NCI-H748 (cell line): Measurements from ENCODE around the gene CAB39L.
A peak's percentile ranks its signal among the peaks of the same experiment; 100 is the strongest.

Experiments used
- DNase-seq: peaks from one replicate; lab custom pipeline; 2025; ENCODE audit not compliant: unreplicated experiment; lab: John Stamatoyannopoulos, UW

The CAB39L gene

DNA sequence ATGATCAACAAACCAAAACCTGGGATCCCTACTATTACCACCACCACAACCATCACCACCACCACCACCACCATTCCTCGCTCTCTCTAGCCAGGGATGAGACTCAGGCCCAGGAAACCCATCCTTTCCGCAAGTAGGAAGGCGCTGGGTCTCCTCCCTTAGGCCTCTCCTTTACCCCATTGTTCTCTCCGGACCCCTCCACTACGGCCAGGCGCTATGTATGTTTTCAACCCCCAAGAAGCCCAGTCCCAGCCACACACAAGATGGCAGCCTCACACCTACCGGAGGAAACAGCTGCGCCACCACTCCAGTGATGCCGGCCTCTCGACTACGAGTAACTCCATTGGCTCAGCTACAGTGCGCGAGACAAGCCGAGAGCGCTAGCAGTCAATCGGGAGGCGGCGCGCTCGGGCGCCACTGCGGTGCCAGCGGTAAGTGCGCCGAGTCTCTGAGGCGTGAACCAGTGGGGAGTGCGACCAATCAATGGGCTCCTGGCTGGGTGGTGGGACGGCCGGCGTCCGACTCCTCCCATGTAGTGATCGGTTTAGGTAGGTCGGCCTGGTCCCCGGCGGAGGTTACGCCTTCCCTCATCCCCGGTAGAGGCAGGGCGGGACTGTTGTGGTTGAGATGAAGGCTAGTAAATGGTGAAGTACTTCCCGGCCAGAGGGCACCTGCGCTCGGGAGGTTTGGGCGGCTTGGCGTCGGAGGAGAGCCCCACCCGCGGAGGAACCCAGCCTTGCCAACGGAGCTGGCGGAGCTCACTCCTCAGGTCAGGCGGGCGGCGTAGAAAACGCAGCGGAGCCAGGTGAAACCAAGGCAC lies at the start of gene CAB39L, which contains the start of gene SETDB2:
Gene CAB39L, minus strand, starts transcription at position 361 of the 820 bp plus-strand sequence. CDS start 61,154 bp downstream, outside the sequence.
Gene SETDB2, plus strand, starts transcription at position 571 of the 820 bp plus-strand sequence. CDS start 7,620 bp downstream, outside the sequence.
- peak; percentile 99 for DNase-seq

DNA sequence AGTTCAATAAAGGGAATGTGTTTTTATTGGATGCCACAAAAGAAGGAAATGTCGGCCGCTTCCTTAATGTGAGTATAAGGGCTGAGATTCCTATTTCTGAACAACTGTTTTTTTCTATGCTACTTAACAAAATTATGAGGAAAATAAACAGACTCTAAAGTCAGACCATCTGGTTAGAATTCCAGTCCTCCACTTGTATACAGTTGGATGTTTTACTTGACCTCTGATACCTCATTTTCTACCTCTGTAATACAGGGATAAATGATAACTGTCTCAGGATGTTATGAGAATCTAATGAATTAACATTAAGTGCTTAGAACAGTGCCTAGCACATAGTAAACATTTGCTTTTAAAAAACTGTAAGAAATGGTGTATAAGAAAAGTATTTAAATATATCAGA lies 44.7 kb upstream of the CAB39L start:
- DNase-seq = no peak

DNA sequence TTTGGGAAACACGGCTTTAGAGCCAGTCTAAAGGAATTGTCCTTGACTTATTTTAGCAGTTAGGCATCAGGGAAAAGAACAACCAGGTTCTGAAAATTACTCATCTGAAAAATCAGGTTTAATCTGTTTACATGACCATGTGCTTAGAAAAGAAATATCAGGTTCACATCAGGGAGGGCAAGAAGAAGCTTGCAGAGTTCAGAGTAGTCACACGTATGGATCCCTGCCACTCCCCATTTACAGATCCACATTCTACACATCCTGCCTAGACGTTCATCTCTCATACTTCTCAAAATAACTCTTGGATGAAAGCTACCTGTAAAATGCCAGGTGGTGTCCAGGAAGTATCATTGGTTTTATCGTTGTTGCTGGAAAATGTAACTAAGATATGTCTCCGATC lies 37.9 kb upstream of the CAB39L start:
- no peak for DNase-seq

DNA sequence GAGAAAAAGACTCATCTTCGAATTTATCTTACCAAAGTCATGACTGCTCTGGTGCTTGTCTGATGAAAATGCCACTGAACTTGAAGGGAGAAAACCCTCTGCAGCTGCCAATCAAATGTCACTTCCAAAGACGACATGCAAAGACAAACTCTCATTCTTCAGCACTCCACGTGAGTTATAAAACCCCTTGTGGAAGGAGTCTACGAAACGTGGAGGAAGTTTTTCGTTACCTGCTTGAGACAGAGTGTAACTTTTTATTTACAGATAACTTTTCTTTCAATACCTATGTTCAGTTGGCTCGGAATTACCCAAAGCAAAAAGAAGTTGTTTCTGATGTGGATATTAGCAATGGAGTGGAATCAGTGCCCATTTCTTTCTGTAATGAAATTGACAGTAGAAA lies 32.7 kb upstream of the CAB39L start:
- no peak for DNase-seq

DNA sequence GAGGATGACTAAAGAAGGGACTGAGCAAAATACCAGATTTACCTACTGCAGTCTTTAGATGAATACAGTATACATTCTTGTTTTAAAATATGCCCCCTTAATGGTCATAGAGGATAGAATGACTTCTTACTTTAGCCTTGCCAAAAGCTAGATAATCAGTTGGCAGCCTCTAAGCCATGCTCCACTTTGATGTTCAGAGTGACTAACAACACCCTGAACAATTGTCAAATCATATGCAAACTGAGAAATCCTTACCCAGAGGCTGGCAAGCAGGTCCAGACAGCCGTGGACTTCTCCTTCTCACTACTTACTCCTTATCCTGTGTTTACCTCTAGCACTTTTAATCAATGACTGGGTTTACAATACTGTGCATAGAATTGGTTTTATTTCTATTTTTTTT lies 28.3 kb upstream of the CAB39L start:
- no peak for DNase-seq

DNA sequence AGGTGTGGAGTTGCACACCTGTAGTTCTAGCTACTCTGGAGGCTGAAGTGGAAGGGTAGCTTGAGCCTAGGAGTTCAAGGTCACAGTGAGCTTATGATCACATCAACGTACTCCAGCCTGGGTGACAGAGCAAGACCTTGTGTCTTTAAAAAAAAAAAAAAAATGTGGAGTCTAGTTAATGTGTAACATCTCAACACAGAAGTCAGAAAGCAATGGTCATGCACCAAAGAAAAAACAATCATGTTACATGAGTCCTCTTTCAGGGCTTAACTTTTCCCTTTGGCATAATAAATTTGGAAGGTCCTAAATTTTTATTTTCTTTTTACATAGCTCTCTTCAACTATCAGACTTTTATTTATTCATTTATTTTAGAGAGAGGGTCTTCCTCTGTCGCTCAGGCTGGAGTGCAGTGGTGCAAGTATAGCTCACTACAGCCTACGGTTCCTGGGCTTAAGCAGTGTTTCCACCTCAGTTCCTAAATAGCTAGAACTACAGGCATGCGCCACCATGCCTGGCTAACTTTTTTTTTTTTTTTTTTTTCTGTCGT lies 22.5 kb upstream of the CAB39L start:
- no peak for DNase-seq

DNA sequence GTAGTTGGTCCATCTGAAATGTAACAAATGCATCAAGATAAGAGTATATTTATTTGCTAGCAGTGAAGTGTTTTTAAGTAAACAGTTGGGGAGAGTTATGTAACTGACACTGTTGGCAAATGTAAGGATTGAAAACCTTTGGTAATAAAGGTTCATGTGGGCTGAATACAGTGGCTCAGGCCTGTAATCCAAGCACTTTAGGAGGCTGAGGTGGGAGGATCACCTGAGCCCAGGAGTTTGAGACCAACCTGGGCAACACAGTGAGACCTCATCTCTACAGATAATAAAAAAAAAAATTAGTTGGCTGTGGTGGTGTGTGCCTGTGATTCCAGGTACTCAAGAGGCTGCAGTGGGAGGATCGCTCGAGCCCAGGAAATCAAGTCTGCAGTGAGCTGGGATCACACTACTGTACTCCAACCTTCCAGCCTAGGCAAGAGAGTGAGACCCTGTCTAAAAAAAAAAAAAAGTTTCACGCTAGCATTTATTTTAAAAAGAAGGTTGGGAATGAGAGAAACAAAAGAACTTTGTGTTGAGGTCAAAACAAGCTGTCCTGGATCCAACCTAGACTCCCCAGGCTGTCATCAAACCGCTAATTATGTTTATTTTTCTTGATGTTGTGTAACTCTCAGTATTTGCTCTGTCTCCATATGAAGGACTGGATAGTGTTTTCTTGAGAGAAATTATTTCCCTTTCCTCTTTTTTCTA lies 20.9 kb upstream of the CAB39L start:
- DNase-seq = no peak

DNA sequence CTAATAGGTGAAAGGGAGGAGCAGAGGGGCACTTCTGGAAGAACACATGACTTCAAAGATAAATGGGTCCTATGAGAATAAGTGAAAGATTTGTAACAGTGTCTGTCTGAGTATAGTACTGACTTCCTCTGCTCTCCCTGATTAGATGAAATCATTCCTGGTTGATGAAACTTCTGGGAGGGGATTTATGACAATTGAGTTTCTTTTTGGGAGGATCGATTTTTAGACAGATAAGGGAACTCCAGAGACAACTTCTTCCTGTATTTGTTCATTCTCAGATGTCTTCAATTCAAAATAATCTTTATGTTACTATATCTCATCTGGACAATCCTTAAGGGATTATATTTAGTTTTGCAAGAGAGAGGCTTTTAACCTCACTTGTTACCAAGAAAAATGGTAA lies 20.2 kb upstream of the CAB39L start:
- DNase-seq = no peak

DNA sequence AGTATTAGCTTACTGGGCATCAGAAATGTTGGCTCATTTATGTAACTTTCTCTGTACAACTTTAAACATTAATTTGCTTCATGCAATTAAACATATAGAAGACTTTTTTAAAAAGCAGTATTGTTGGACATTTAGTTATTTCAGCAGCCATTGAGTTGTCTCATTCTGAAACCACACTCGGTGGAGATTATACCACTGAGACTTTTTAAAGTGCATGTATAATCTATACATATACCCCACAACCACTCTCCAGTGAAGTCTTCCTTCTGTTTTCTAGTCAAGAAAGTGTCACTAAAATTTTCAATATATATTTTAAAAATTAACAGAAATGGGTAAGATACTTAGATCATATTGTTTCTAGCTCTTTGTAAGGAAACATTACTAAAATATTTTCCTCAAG lies 15.7 kb upstream of the CAB39L start:
- DNase-seq = no peak

DNA sequence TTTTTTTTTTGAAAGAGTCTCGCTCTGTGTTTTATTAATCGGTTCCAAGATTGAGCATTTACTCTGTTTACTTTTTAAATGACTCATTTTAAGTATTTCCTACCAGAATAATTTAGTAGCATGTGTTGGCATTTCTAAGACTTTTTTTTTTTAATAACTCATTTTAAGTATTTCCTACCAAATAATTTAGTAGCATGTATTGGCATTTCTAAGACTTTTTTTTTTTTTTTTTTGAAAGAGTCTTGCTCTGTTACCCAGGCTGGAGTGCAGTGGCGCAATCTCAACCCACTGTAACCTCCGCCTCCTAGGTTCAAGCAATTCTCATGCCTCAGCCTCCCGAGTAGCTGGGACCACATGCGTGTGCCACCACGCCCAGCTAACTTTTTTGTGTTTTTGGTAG lies 13.4 kb upstream of the CAB39L start:
- DNase-seq = no peak

DNA sequence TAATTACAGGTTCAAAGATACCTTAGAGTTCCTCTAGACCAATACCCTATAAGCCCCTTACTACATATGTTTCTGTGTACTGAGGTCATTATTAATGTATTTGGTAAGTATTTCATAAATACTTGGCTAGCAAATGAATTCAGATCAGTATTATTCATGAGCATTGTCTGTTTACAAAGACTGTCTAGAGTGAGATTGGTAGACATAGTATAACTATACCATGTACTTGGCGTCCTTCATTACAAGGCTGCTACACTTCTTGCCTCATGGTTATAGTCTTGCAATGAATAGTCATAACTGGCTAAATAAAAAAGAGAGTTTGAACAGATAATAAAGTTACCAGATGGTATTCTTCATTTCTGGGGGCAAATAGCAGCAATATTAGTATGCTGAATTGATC lies 12.3 kb upstream of the CAB39L start:
- DNase-seq = no peak

DNA sequence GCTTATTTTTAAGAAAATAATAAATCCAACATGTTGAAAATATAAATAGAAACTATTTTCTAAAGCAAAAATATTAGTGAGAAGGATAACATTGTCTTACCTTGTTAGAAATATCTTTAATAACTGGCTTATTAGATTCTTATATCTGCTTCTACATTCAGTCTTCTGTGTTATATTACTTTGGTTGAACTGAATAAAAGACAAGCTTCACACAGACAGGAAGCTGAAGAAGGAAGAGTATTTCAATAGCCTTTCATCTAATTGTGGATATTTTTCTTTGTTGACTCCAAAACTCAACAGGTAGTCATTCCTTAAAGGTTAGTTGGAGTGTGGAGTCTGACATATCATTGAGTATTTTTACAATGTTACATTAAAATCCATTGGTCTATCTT lies 11.1 kb upstream of the CAB39L start:
- no peak for DNase-seq

DNA sequence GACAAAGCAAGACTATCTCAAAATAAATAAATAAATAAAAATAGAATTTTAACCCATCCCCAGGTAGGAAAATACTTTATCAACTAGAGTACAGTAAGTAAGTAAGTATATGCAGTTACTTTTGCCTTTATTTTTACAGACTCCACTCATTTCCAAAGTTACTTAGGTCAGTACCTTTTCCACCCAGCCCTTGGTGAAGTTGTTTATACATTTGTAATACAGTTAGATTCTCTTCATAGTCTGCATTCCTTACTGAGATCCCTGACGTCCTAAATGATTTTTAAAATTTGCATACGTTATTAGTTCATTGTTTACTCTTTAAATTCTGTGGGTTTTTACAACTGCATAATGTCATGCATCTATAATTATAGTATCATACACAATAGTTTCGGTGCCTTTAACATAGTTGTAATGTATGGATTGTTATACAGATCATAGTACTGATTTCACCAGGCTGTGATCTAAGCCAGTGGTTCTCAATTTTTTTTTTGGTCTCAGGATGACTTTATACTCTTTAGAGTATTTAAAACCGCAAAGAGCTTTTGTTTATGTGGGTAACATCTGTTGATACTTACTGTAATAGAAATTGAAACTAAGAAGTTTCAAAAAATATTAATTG lies 10.6 kb upstream of the CAB39L start:
- no peak for DNase-seq

DNA sequence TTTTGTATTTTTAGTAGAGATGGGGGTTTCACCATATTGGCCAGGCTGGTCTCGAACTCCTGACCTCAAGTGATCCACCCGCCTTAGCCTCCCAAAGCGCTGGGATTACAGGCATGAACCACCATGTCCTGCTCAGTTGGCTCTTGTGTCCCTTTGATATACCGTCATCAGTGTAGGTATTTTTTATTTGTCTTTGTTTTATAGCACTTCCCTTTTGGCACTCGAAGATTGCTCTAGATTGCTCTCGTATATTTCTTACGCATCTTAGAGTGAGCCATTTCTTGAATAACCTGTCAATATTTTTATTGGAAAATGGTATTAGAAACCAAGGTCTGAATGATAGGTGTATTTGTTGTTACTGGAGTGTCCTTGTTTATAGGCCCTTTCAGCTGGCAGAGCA lies 9.6 kb upstream of the CAB39L start:
- DNase-seq = no peak

DNA sequence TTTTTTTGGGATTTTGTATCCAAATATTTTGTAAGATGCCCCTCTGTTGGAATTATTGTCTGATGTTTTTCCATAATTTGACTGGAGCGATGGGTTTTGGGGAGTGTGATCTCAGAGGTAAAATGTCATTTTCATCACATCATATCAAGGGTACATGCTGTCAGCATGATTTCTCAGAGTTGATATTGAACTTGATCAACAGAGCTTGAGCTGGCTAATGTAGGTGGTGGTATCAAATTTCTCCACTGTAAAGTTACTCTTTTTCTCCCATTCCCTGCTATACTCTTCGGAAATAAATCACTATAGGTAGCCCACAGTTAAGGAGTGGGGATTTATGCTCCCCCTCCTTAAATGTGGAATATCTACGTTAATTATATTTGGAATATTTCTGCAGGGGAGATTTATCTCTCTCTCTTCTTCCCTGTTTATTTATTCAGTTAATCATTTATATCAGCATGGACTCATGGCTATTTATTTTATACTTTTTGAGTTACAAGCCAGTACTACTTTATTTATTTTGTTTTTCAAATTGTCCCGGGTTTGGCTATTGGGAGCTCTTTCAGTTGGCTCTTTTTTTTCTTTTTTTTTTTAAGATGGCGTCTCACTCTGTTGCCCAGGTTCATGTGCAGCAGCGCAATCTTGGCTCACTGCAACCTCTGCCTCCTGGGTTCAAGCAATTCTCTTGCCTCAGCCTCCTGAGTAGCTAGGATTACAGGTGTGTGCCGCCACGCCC lies 9.0 kb upstream of the CAB39L start:
- DNase-seq = no peak

DNA sequence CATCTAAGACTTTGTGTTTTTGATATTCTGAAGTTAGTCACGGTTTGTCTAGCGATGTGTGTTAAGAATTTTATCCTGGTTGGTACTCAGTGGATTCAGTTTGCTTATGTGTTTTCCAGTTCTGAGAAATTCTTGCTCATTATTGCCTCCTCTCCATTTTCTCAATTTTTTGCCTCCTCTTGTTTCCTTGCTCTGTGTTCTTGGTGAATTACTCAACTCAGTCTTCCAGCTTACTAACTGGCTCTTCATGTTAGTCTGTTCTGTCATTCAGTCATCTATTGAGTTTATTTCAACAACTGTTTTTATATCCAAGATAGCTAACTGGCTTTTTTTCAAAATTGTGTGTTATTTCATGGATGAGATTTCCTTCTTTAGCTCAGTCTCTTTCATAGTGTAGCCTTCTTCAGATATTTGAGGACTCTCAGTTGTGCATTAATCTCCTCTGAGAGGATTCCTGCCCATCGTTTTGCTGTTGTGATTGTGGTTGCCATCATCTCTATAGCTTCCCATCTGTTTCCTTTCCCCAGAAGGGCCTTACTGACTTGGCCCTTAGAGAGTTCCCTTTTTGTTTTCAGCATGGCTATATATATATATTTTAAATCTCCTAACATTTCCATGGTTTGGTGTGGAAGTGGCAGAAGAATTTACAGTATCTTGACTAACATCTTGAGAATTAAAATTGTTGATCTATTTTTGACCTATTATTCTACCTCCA lies 6.4 kb upstream of the CAB39L start:
- DNase-seq = no peak

DNA sequence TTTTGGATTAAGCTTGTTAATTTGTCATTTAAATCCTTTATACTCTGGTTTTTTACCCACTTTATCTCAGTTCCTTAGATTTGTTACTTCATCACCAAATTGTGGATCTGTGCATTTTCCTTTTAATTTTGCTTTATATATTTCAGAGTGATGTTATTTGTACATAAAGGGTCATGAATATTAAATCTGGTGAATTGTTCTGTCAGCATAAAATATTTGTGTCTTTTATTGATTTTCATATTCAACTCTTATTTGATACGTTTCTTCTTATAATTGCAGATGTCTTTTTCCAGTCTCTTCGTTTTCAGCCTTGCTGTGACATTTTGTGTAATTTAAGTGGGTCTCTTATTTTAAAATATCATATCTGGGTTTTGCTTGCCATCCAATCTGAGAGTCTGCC lies 4.9 kb upstream of the CAB39L start:
- DNase-seq = no peak

DNA sequence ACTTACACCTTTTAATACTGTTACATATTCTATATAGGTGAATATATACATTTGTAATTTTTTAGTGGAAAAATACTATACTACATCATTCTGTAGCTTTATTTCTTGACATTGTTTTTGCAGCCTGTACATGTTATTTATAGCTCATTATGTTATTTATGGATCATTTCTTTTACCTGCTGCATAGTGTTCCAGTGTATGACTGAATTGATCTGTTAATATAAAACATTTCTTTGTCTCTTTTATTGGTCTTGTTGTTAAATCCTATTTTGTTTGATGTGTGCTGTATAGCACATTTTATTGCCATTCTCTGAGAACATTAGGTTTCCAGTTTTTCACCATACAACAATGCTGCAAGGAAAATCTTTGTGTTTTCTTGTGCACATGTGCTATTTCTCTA lies 2.6 kb upstream of the CAB39L start:
- no peak for DNase-seq

DNA sequence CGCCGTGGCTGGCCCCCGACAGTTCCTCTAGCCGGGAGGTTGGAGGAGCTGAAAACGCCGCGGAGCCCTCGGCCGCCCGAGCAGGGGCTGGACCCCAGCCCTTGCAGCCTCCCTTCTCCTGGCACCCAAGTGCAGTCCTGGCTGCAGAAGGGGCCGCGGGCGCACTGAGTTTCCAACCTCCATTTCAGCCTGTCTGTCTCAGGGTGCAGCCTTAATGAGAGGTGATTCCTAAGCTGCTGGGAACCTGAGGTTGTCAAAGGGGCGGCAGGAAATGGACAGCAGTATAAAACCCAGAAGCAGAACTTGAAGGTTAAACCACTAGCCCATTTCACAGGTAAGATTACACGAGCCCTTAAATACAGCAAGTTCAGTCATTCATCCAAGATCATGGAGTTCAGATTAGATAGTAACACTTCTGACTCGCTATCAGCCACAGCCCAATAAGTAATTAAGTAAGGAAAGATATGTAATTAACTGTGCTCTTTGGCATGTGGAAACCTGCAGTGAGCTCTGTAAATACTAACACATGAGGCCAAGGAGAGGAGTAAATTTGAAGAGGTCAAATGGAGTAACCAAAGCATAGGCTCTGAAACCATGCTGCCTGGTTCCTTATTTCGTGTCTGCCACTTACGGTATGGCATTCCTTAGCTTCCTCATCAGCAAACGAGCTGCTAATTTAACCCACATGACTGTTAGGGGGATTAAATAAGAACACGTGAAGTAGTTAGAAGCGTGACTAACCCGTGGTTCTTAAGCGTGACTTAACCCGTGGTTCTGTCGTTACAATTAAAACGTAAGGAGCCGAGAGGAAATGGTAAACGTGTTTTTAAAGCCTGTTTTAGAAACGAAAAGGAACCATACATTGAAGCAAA lies 896 bp upstream of the CAB39L start:
- DNase-seq = peak; percentile 51

DNA sequence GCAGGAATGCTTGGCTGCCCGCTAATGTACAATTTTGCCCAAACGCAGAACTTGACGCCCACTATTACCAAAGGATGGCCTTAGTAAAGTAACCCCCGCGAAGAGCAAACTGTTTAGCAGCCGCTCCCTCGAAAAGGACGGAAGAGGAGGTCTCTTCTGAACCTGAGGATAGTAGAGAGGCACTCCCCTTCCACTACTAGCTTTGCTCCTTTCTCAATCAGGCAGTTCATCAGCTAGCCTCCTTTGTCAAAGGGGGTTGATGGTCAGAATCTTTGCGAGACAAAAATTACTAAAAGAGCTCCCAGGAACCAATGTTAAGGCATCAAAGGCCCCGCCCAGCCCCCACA lies 534 bp downstream of the CAB39L start:
- DNase-seq = peak; percentile 71
